Measurements from ENCODE around the gene SH2D6. TPM values are rescaled to one million over a fixed set of nuclear protein-coding genes. Genes with fewer than 3 reads are reported as not detected.

The SH2D6 gene
- total and polyA plus RNA-seq, 4 donors = 0.14 to 0.74 (median 0.53) TPM

- H3K9me3 ChIP-seq (ENCODE audit: control insufficient read depth in 4 of 4, insufficient read depth in 3 of 4, low read length in 3 of 4) = no peaks in the 10 kb centered on the region
- H3K36me3 ChIP-seq (ENCODE audit: control insufficient read depth in 4 of 4, insufficient read depth in 4 of 4, low read length in 4 of 4) = no peaks in the 10 kb centered on the region
- 88 to 94% methylated on average over 12 of the region's 12 CpGs for WGBS, 2 donors
- H3K27ac ChIP-seq (ENCODE audit: low read depth in 1 of 2, low read length in 1 of 2) = no peak overlapping the region
- TF ChIP-seq CTCF (IDR thresholded peaks at IDR 0.05; ENCODE audit: control extremely low read depth, extremely low read depth) = no peak
- peaks cover 0 to under 1% (median 0%) of the 10 kb centered on the region in 5 donors for H3K4me1 ChIP-seq (ENCODE audit: control insufficient read depth in 5 of 5, insufficient read depth in 5 of 5, low read length in 5 of 5)
- ATAC-seq (ENCODE audit: insufficient read depth, low FRiP score) (no peak), DNase-seq (no peak)
- no peak overlapping the region for H3K9ac ChIP-seq (ENCODE audit: insufficient read depth in 1 of 2, low read length in 2 of 2)
- H3K27me3 ChIP-seq (ENCODE audit: control insufficient read depth in 3 of 3, insufficient read depth in 3 of 3, low read length in 2 of 3) = no peaks in the 10 kb centered on the region
- no peak overlapping the region for H3K4me3 ChIP-seq
These were observed 40.4 kb downstream of the SH2D6 start for GRCh38 chr2:85458601-85459563.

- Histone ChIP-seq H3K9ac (ENCODE audit: insufficient read depth in 1 of 2, low read length in 2 of 2) (no peak overlapping the region), H3K4me1 (ENCODE audit: control insufficient read depth in 5 of 5, insufficient read depth in 5 of 5, low read length in 5 of 5) (peaks cover 0 to 2% (median 0%) of the 10 kb centered on the region in 5 donors), H3K9me3 (ENCODE audit: control insufficient read depth in 4 of 4, insufficient read depth in 3 of 4, low read length in 3 of 4) (no peaks in the 10 kb centered on the region), H3K27me3 (ENCODE audit: control insufficient read depth in 3 of 3, insufficient read depth in 3 of 3, low read length in 2 of 3) (no peaks in the 10 kb centered on the region), H3K36me3 (ENCODE audit: control insufficient read depth in 4 of 4, insufficient read depth in 4 of 4, low read length in 4 of 4) (no peaks in the 10 kb centered on the region), H3K4me3 (no peak overlapping the region), H3K27ac (ENCODE audit: low read depth in 1 of 2, low read length in 1 of 2) (no peak overlapping the region)
- WGBS, 2 donors = 100% methylated on average over 1 of the region's 1 CpG
- no peak for ATAC-seq (ENCODE audit: insufficient read depth, low FRiP score)
- no peak for TF ChIP-seq CTCF (IDR thresholded peaks at IDR 0.05; ENCODE audit: control extremely low read depth, extremely low read depth)
- DNase-seq = no peak
These were observed 41.3 kb downstream of the SH2D6 start for GRCh38 chr2:85459771-85460170.

- H3K36me3 ChIP-seq (ENCODE audit: control insufficient read depth in 4 of 4, insufficient read depth in 4 of 4, low read length in 4 of 4) = no peaks in the 10 kb centered on the region
- H3K27ac ChIP-seq (ENCODE audit: low read depth in 1 of 2, low read length in 1 of 2) = no peak overlapping the region
- TF ChIP-seq CTCF (IDR thresholded peaks at IDR 0.05; ENCODE audit: control extremely low read depth, extremely low read depth) = no peak
- ATAC-seq (ENCODE audit: insufficient read depth, low FRiP score) (no peak), DNase-seq (no peak)
- WGBS, 2 donors = 98% methylated on average over 2 of the region's 2 CpGs
- H3K27me3 ChIP-seq (ENCODE audit: control insufficient read depth in 3 of 3, insufficient read depth in 3 of 3, low read length in 2 of 3) = no peaks in the 10 kb centered on the region
- H3K4me3 ChIP-seq = no peak overlapping the region
- peaks cover 0 to 2% (median 0%) of the 10 kb centered on the region in 5 donors for H3K4me1 ChIP-seq (ENCODE audit: control insufficient read depth in 5 of 5, insufficient read depth in 5 of 5, low read length in 5 of 5)
- H3K9me3 ChIP-seq (ENCODE audit: control insufficient read depth in 4 of 4, insufficient read depth in 3 of 4, low read length in 3 of 4) = no peaks in the 10 kb centered on the region
- H3K9ac ChIP-seq (ENCODE audit: insufficient read depth in 1 of 2, low read length in 2 of 2) = no peak overlapping the region
These were observed 43.8 kb downstream of the SH2D6 start for GRCh38 chr2:85462322-85462721.
